GM21526 (cell line): ENCODE data around the gene RALGPS2.
"Not testable (repeated sequence)": the region's sequence is repeated elsewhere in the genome, so short reads cannot be mapped to it uniquely, and the experiment has no call there.

ENCODE experiments used
- ATAC-seq: cut with Tn5 transposase; IDR thresholded peaks from one replicate; pipeline ENCODE4 v1.9.1; 2021; ENCODE audit warnings: moderate library complexity; ENCODE audit not compliant: unreplicated experiment, low FRiP score

RALGPS2 gene

GRCh38 chr1:178774263-178774662 is 49.2 kb downstream of the RALGPS2 start:
- ATAC-seq: no peak

GRCh38 chr1:178776553-178776952 is 51.5 kb downstream of the RALGPS2 start:
- no peak for ATAC-seq

- ATAC-seq: no peak
These were observed 56.7 kb downstream of the RALGPS2 start for GRCh38 chr1:178781533-178782330.

- ATAC-seq: no peak
These were observed 59.1 kb downstream of the RALGPS2 start for GRCh38 chr1:178784131-178784536.

- no peak for ATAC-seq
These were observed 67.3 kb downstream of the RALGPS2 start for GRCh38 chr1:178792394-178792793.

- no peak for ATAC-seq
These were observed 71.0 kb downstream of the RALGPS2 start for GRCh38 chr1:178796013-178796412.

GRCh38 chr1:178797590-178797989 is 72.5 kb downstream of the RALGPS2 start:
- ATAC-seq: no peak

GRCh38 chr1:178798232-178798861 is 73.3 kb downstream of the RALGPS2 start:
- ATAC-seq: no peak

GRCh38 chr1:178802873-178803272 is 77.8 kb downstream of the RALGPS2 start:
- no peak for ATAC-seq

- no peak for ATAC-seq
These were observed 81.7 kb downstream of the RALGPS2 start for GRCh38 chr1:178806665-178807300.

GRCh38 chr1:178808529-178808928 is 83.5 kb downstream of the RALGPS2 start:
- no peak for ATAC-seq

- no peak for ATAC-seq
These were observed 85.5 kb downstream of the RALGPS2 start for GRCh38 chr1:178810585-178810984.

- ATAC-seq: no peak
These were observed 93.4 kb downstream of the RALGPS2 start for GRCh38 chr1:178818416-178818815.

- no peak for ATAC-seq
These were observed 94.1 kb downstream of the RALGPS2 start for GRCh38 chr1:178819123-178819522.

GRCh38 chr1:178821134-178821866 is 96.3 kb downstream of the RALGPS2 start:
- ATAC-seq: no peak

- no peak for ATAC-seq
These were observed 100.1 kb downstream of the RALGPS2 start for GRCh38 chr1:178825167-178825566.

- no peak for ATAC-seq
These were observed 119.4 kb downstream of the RALGPS2 start for GRCh38 chr1:178844436-178844835.

GRCh38 chr1:178846306-178846705 is 121.3 kb downstream of the RALGPS2 start:
- no peak for ATAC-seq

- ATAC-seq: no peak
These were observed 122.4 kb downstream of the RALGPS2 start for GRCh38 chr1:178847396-178847849.

GRCh38 chr1:178847919-178848318 is 122.9 kb downstream of the RALGPS2 start:
- not testable (repeated sequence) for ATAC-seq

GRCh38 chr1:178849918-178850317 is 124.9 kb downstream of the RALGPS2 start:
- ATAC-seq: no peak
